ENCODE measurements around the gene STPG4.

Gene STPG4

GRCh38 chr2:47095349-47096020 lies 59.6 kb downstream of the STPG4 start:
- no peaks in the 10 kb centered on the region for H3K27me3 ChIP-seq (ENCODE audit: control insufficient read depth in 2 of 2, insufficient read depth in 2 of 2, low read length in 2 of 2)
- H3K9me3 ChIP-seq (ENCODE audit: control insufficient read depth in 2 of 2, low read length in 2 of 2) = no peaks in the 10 kb centered on the region
- no peak overlapping the region for H3K4me3 ChIP-seq (ENCODE audit: low read length in 2 of 2)
- H3K36me3 ChIP-seq (ENCODE audit: control insufficient read depth in 2 of 2, insufficient read depth in 2 of 2, low read length in 2 of 2) = no peaks in the 10 kb centered on the region
- H3K27ac ChIP-seq (ENCODE audit: low read depth in 2 of 2, low read length in 2 of 2) = no peak overlapping the region
- H3K9ac ChIP-seq (ENCODE audit: low read depth in 1 of 2, low read length in 2 of 2) = no peak overlapping the region
- H3K4me1 ChIP-seq (ENCODE audit: control insufficient read depth in 2 of 2, insufficient read depth in 2 of 2, low read length in 2 of 2) = peaks cover 0 to 10% of the 10 kb centered on the region in 2 donors

- peaks cover 0 to 10% of the 10 kb centered on the region in 2 donors for H3K4me1 ChIP-seq (ENCODE audit: control insufficient read depth in 2 of 2, insufficient read depth in 2 of 2, low read length in 2 of 2)
- no peaks in the 10 kb centered on the region for H3K9me3 ChIP-seq (ENCODE audit: control insufficient read depth in 2 of 2, low read length in 2 of 2)
- no peaks in the 10 kb centered on the region for H3K36me3 ChIP-seq (ENCODE audit: control insufficient read depth in 2 of 2, insufficient read depth in 2 of 2, low read length in 2 of 2)
- no peaks in the 10 kb centered on the region for H3K27me3 ChIP-seq (ENCODE audit: control insufficient read depth in 2 of 2, insufficient read depth in 2 of 2, low read length in 2 of 2)
- no peak overlapping the region for H3K27ac ChIP-seq (ENCODE audit: low read depth in 2 of 2, low read length in 2 of 2)
- no peak overlapping the region for H3K9ac ChIP-seq (ENCODE audit: low read depth in 1 of 2, low read length in 2 of 2)
- no peak overlapping the region for H3K4me3 ChIP-seq (ENCODE audit: low read length in 2 of 2)
Measured at GRCh38 chr2:47094511-47095142, 60.5 kb downstream of the STPG4 start.

GRCh38 chr2:47093626-47094025 lies 61.5 kb downstream of the STPG4 start:
- H3K27ac ChIP-seq (ENCODE audit: low read depth in 2 of 2, low read length in 2 of 2) = no peak overlapping the region
- H3K4me3 ChIP-seq (ENCODE audit: low read length in 2 of 2) = no peak overlapping the region
- H3K27me3 ChIP-seq (ENCODE audit: control insufficient read depth in 2 of 2, insufficient read depth in 2 of 2, low read length in 2 of 2) = no peaks in the 10 kb centered on the region
- peaks cover 0 to 9% of the 10 kb centered on the region in 2 donors for H3K4me1 ChIP-seq (ENCODE audit: control insufficient read depth in 2 of 2, insufficient read depth in 2 of 2, low read length in 2 of 2)
- H3K9ac ChIP-seq (ENCODE audit: low read depth in 1 of 2, low read length in 2 of 2) = no peak overlapping the region
- no peaks in the 10 kb centered on the region for H3K9me3 ChIP-seq (ENCODE audit: control insufficient read depth in 2 of 2, low read length in 2 of 2)
- H3K36me3 ChIP-seq (ENCODE audit: control insufficient read depth in 2 of 2, insufficient read depth in 2 of 2, low read length in 2 of 2) = no peaks in the 10 kb centered on the region

GRCh38 chr2:47092465-47092864 lies 62.6 kb downstream of the STPG4 start:
- H3K4me3 ChIP-seq (ENCODE audit: low read length in 2 of 2) = no peak overlapping the region
- H3K9me3 ChIP-seq (ENCODE audit: control insufficient read depth in 2 of 2, low read length in 2 of 2) = no peaks in the 10 kb centered on the region
- no peak overlapping the region for H3K27ac ChIP-seq (ENCODE audit: low read depth in 2 of 2, low read length in 2 of 2)
- H3K27me3 ChIP-seq (ENCODE audit: control insufficient read depth in 2 of 2, insufficient read depth in 2 of 2, low read length in 2 of 2) = no peaks in the 10 kb centered on the region
- peaks cover 3 to 6% of the 10 kb centered on the region in 2 donors for H3K4me1 ChIP-seq (ENCODE audit: control insufficient read depth in 2 of 2, insufficient read depth in 2 of 2, low read length in 2 of 2)
- no peaks in the 10 kb centered on the region for H3K36me3 ChIP-seq (ENCODE audit: control insufficient read depth in 2 of 2, insufficient read depth in 2 of 2, low read length in 2 of 2)
- no peak overlapping the region for H3K9ac ChIP-seq (ENCODE audit: low read depth in 1 of 2, low read length in 2 of 2)

- Histone ChIP-seq H3K36me3 (ENCODE audit: control insufficient read depth in 2 of 2, insufficient read depth in 2 of 2, low read length in 2 of 2) (no peaks in the 10 kb centered on the region), H3K4me1 (ENCODE audit: control insufficient read depth in 2 of 2, insufficient read depth in 2 of 2, low read length in 2 of 2) (peaks cover 3 to 9% of the 10 kb centered on the region in 2 donors), H3K9ac (ENCODE audit: low read depth in 1 of 2, low read length in 2 of 2) (no peak overlapping the region), H3K27me3 (ENCODE audit: control insufficient read depth in 2 of 2, insufficient read depth in 2 of 2, low read length in 2 of 2) (no peaks in the 10 kb centered on the region), H3K4me3 (ENCODE audit: low read length in 2 of 2) (no peak overlapping the region), H3K9me3 (ENCODE audit: control insufficient read depth in 2 of 2, low read length in 2 of 2) (no peaks in the 10 kb centered on the region), H3K27ac (ENCODE audit: low read depth in 2 of 2, low read length in 2 of 2) (no peak overlapping the region)
Measured at GRCh38 chr2:47091118-47091517, 64.0 kb downstream of the STPG4 start.

GRCh38 chr2:47089083-47089464 lies 66.0 kb downstream of the STPG4 start:
- peaks cover 3 to 11% of the 10 kb centered on the region in 2 donors for H3K4me1 ChIP-seq (ENCODE audit: control insufficient read depth in 2 of 2, insufficient read depth in 2 of 2, low read length in 2 of 2)
- no peak overlapping the region for H3K27ac ChIP-seq (ENCODE audit: low read depth in 2 of 2, low read length in 2 of 2)

GRCh38 chr2:47088371-47089082 lies 66.6 kb downstream of the STPG4 start:
- Histone ChIP-seq H3K9me3 (ENCODE audit: control insufficient read depth in 2 of 2, low read length in 2 of 2) (no peaks in the 10 kb centered on the region), H3K27me3 (ENCODE audit: control insufficient read depth in 2 of 2, insufficient read depth in 2 of 2, low read length in 2 of 2) (no peaks in the 10 kb centered on the region), H3K4me3 (ENCODE audit: low read length in 2 of 2) (no peak overlapping the region), H3K27ac (ENCODE audit: low read depth in 2 of 2, low read length in 2 of 2) (no peak overlapping the region), H3K36me3 (ENCODE audit: control insufficient read depth in 2 of 2, insufficient read depth in 2 of 2, low read length in 2 of 2) (no peaks in the 10 kb centered on the region), H3K4me1 (ENCODE audit: control insufficient read depth in 2 of 2, insufficient read depth in 2 of 2, low read length in 2 of 2) (peaks cover 5 to 11% of the 10 kb centered on the region in 2 donors), H3K9ac (ENCODE audit: low read depth in 1 of 2, low read length in 2 of 2) (no peak overlapping the region)

More at GRCh38 chr2:47089083-47089464, 66.0 kb downstream of the STPG4 start:
- H3K36me3 ChIP-seq (ENCODE audit: control insufficient read depth in 2 of 2, insufficient read depth in 2 of 2, low read length in 2 of 2) = no peaks in the 10 kb centered on the region
- H3K4me3 ChIP-seq (ENCODE audit: low read length in 2 of 2) = no peak overlapping the region
- H3K9me3 ChIP-seq (ENCODE audit: control insufficient read depth in 2 of 2, low read length in 2 of 2) = no peaks in the 10 kb centered on the region
- no peaks in the 10 kb centered on the region for H3K27me3 ChIP-seq (ENCODE audit: control insufficient read depth in 2 of 2, insufficient read depth in 2 of 2, low read length in 2 of 2)
- H3K9ac ChIP-seq (ENCODE audit: low read depth in 1 of 2, low read length in 2 of 2) = no peak overlapping the region

GRCh38 chr2:47087051-47087450 lies 68.1 kb downstream of the STPG4 start:
- H3K9me3 ChIP-seq (ENCODE audit: control insufficient read depth in 2 of 2, low read length in 2 of 2) = no peaks in the 10 kb centered on the region
- H3K9ac ChIP-seq (ENCODE audit: low read depth in 1 of 2, low read length in 2 of 2) = no peak overlapping the region
- H3K27me3 ChIP-seq (ENCODE audit: control insufficient read depth in 2 of 2, insufficient read depth in 2 of 2, low read length in 2 of 2) = no peaks in the 10 kb centered on the region
- no peak overlapping the region for H3K4me3 ChIP-seq (ENCODE audit: low read length in 2 of 2)
- H3K27ac ChIP-seq (ENCODE audit: low read depth in 2 of 2, low read length in 2 of 2) = no peak overlapping the region
- H3K4me1 ChIP-seq (ENCODE audit: control insufficient read depth in 2 of 2, insufficient read depth in 2 of 2, low read length in 2 of 2) = peaks cover 5 to 11% of the 10 kb centered on the region in 2 donors
- no peaks in the 10 kb centered on the region for H3K36me3 ChIP-seq (ENCODE audit: control insufficient read depth in 2 of 2, insufficient read depth in 2 of 2, low read length in 2 of 2)

- no peak overlapping the region for H3K9ac ChIP-seq (ENCODE audit: low read depth in 1 of 2, low read length in 2 of 2)
- H3K27ac ChIP-seq (ENCODE audit: low read depth in 2 of 2, low read length in 2 of 2) = no peak overlapping the region
- no peaks in the 10 kb centered on the region for H3K36me3 ChIP-seq (ENCODE audit: control insufficient read depth in 2 of 2, insufficient read depth in 2 of 2, low read length in 2 of 2)
- no peaks in the 10 kb centered on the region for H3K9me3 ChIP-seq (ENCODE audit: control insufficient read depth in 2 of 2, low read length in 2 of 2)
- no peak overlapping the region for H3K4me3 ChIP-seq (ENCODE audit: low read length in 2 of 2)
- H3K27me3 ChIP-seq (ENCODE audit: control insufficient read depth in 2 of 2, insufficient read depth in 2 of 2, low read length in 2 of 2) = no peaks in the 10 kb centered on the region
- H3K4me1 ChIP-seq (ENCODE audit: control insufficient read depth in 2 of 2, insufficient read depth in 2 of 2, low read length in 2 of 2) = peaks cover 5 to 11% of the 10 kb centered on the region in 2 donors
Measured at GRCh38 chr2:47086571-47086970, 68.5 kb downstream of the STPG4 start.

GRCh38 chr2:47086054-47086471 lies 69.0 kb downstream of the STPG4 start:
- no peaks in the 10 kb centered on the region for H3K27me3 ChIP-seq (ENCODE audit: control insufficient read depth in 2 of 2, insufficient read depth in 2 of 2, low read length in 2 of 2)
- no peak overlapping the region for H3K4me3 ChIP-seq (ENCODE audit: low read length in 2 of 2)
- H3K9ac ChIP-seq (ENCODE audit: low read depth in 1 of 2, low read length in 2 of 2) = no peak overlapping the region
- no peaks in the 10 kb centered on the region for H3K36me3 ChIP-seq (ENCODE audit: control insufficient read depth in 2 of 2, insufficient read depth in 2 of 2, low read length in 2 of 2)
- H3K27ac ChIP-seq (ENCODE audit: low read depth in 2 of 2, low read length in 2 of 2) = peak overlapping the region in 1 of 2 donors; percentile 3
- peaks cover 5 to 11% of the 10 kb centered on the region in 2 donors for H3K4me1 ChIP-seq (ENCODE audit: control insufficient read depth in 2 of 2, insufficient read depth in 2 of 2, low read length in 2 of 2)
- H3K9me3 ChIP-seq (ENCODE audit: control insufficient read depth in 2 of 2, low read length in 2 of 2) = no peaks in the 10 kb centered on the region
